ENCODE measurements around the gene PRDM13. TPM values are rescaled to one million over a fixed set of nuclear protein-coding genes. Genes with fewer than 3 reads are reported as not detected.

PRDM13 gene
- total and polyA plus RNA-seq, 2 of the 8 experiments (the other 6 are each of a cell fraction or from before 2014, with no cell fraction given): 0.05 to 0.09 TPM

DNA sequence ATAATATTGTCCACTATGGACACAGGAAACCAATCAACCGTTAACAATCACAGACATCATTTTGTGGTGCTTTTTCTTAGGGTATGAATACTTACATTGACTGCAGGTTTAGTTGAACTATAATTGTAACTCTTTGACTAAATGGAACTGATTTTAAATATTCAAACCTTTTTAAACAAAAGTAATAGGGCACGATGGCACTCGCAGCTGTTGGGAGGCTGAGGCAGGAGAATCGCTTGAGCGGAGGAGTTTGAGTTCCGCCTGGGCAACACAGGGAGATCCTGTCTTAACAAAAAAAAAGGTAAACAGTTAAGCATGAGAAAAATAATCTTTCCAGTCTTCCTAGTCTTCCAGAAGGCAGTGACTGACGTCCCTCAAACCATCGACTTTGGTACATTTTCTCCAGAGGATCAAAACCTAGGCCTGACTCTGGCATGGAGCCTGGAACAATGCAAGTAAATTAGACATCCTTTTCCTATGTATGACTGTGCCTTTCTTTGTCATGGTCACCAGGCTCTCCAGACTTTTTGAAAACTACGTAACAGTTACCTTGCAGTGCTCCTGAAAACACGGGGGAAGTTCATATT is 16.6 kb upstream of the PRDM13 start (continued):
- TF ChIP-seq CBX5 (IDR thresholded peaks at IDR 0.05; ENCODE audit: low read depth, low read length): no peak
- TF ChIP-seq RNF2 (IDR thresholded peaks at IDR 0.05; ENCODE audit: borderline replicate concordance, low read depth, low read length, missing control alignments, poor library complexity, severe bottlenecking): peak; percentile 58
- TF ChIP-seq BACH1 (IDR thresholded peaks at IDR 0.05; ENCODE audit: low read length): no peak
- no peak for TF ChIP-seq RXRA (IDR thresholded peaks at IDR 0.05; ENCODE audit: insufficient read depth, low read depth, low read length)
- no peak for TF ChIP-seq EGR1 (IDR thresholded peaks at IDR 0.05; ENCODE audit: borderline replicate concordance, low read depth, low read length)
- TF ChIP-seq CEBPB (IDR thresholded peaks at IDR 0.05; ENCODE audit: low read depth, low read length): no peak
- no peak for TF ChIP-seq KDM1A (IDR thresholded peaks at IDR 0.05; ENCODE audit: borderline replicate concordance, low read length)
- TF ChIP-seq RAD21 (IDR thresholded peaks at IDR 0.05 in 1 of 2, conservative IDR thresholded peaks at IDR 0.05 in 1 of 2; ENCODE audit: low read depth in 2 of 2, low read length in 2 of 2): no peak
